Activated CD8-positive, alpha-beta memory T cell treated with anti-CD3 and anti-CD28 coated beads, Interleukin-2, amount 10 ng/mL, durations not matched to agents 7 days and 5 days (primary cell): ENCODE results near the gene SLC4A1AP. TPM values are rescaled to one million over a fixed set of nuclear protein-coding genes. Genes with fewer than 3 reads are reported as not detected.

ENCODE experiments used
- ATAC-seq: fragments of 150-1000 bp; cut with Tn5 transposase; one replicate; pipeline ENCODE4 v1.10.0; 2021; ENCODE audit warnings: moderate library complexity
- CTCF ChIA-PET: fragments of 350-600 bp; sonication (Branson Sonifier 250); formaldehyde crosslinking; loops from one replicate; lab custom pipeline; 2021; ENCODE audit warnings: antibody characterized with exemption; lab: Charles Lee
- DNase-seq: peaks from one replicate; pipeline ENCODE4 v3.0.0-alpha.2; 2020
- H3K27ac Mint-ChIP-seq: one replicate; pipeline ENCODE4 v1.8.0; 2021; ENCODE audit warnings: mild to moderate bottlenecking, mixed read lengths
- H3K27me3 Mint-ChIP-seq: one replicate; pipeline ENCODE4 v1.8.0; 2021; ENCODE audit warnings: mixed read lengths
- H3K36me3 Mint-ChIP-seq: one replicate; pipeline ENCODE4 v1.8.0; 2021; ENCODE audit warnings: mild to moderate bottlenecking, mixed read lengths
- H3K4me1 Mint-ChIP-seq: one replicate; pipeline ENCODE4 v1.8.0; 2021; ENCODE audit warnings: mixed read lengths
- H3K4me3 Mint-ChIP-seq: one replicate; pipeline ENCODE4 v1.8.0; 2021; ENCODE audit warnings: mild to moderate bottlenecking, moderate library complexity, mixed read lengths
- H3K9me3 Mint-ChIP-seq: one replicate; pipeline ENCODE4 v1.8.0; 2022; ENCODE audit warnings: low read depth, mixed read lengths
- total RNA-seq, 2 experiments: library from RNA; stranded (reverse); gene quantifications; one replicate each; pipeline ENCODE4 v1.2.3, GENCODE V29; 2021

Gene SLC4A1AP
- total RNA-seq, 2 experiments from 2014 or later: 27.8 to 28.2 TPM

GRCh38 chr2:27721335-27721734 is 57.6 kb downstream of the SLC4A1AP start:
- DNase-seq (no peak), ATAC-seq (no peak)
- CTCF ChIA-PET: interaction anchor here (0.5 to 2.3 kb wide), 4 partner anchors 9 to 431 kb away, joined by 3 to 17 read pairs (median 4); no protein-coding TSS in a partner anchor
- no peaks in the 10 kb centered on the region for H3K9me3 Mint-ChIP-seq
- no peak overlapping the region for H3K4me3 Mint-ChIP-seq
- peaks cover 15% of the 10 kb centered on the region for H3K27me3 Mint-ChIP-seq
- no peaks in the 10 kb centered on the region for H3K36me3 Mint-ChIP-seq
- no peak overlapping the region for H3K27ac Mint-ChIP-seq
- peaks cover 37% of the 10 kb centered on the region for H3K4me1 Mint-ChIP-seq

- ATAC-seq (no peak), DNase-seq (no peak)
- Mint-ChIP-seq H3K36me3 (no peaks in the 10 kb centered on the region), H3K27me3 (peaks cover 9% of the 10 kb centered on the region), H3K4me1 (peaks cover 30% of the 10 kb centered on the region), H3K9me3 (no peaks in the 10 kb centered on the region), H3K4me3 (no peak overlapping the region), H3K27ac (no peak overlapping the region)
- CTCF ChIA-PET: interaction anchor here (0.6 to 2.3 kb wide), 7 partner anchors 9 to 709 kb away, joined by 3 to 17 read pairs (median 12); no protein-coding TSS in a partner anchor
Observed at GRCh38 chr2:27721884-27722485, 58.3 kb downstream of the SLC4A1AP start.

- H3K4me3 Mint-ChIP-seq: no peak overlapping the region
- H3K4me1 Mint-ChIP-seq: peaks cover 28% of the 10 kb centered on the region
- H3K9me3 Mint-ChIP-seq: no peaks in the 10 kb centered on the region
- DNase-seq: no peak
- no peaks in the 10 kb centered on the region for H3K27me3 Mint-ChIP-seq
- H3K27ac Mint-ChIP-seq: no peak overlapping the region
- CTCF ChIA-PET: interaction anchor here (0.7 to 2.3 kb wide), 17 partner anchors 9 to 730 kb away, joined by 3 to 17 read pairs (median 4); no protein-coding TSS in a partner anchor
- no peaks in the 10 kb centered on the region for H3K36me3 Mint-ChIP-seq
- ATAC-seq: no peak
Observed at GRCh38 chr2:27723372-27724144, 59.9 kb downstream of the SLC4A1AP start.

GRCh38 chr2:27724191-27724590 is 60.5 kb downstream of the SLC4A1AP start:
- Mint-ChIP-seq H3K4me1 (peaks cover 28% of the 10 kb centered on the region), H3K9me3 (no peaks in the 10 kb centered on the region), H3K36me3 (no peaks in the 10 kb centered on the region), H3K27ac (no peak overlapping the region), H3K4me3 (no peak overlapping the region), H3K27me3 (no peaks in the 10 kb centered on the region)
- ATAC-seq (no peak), DNase-seq (no peak)
- CTCF ChIA-PET: interaction anchor here (1.1 to 2.3 kb wide), 7 partner anchors 8 to 728 kb away, joined by 3 to 14 read pairs (median 5); no protein-coding TSS in a partner anchor

- Mint-ChIP-seq H3K27me3 (no peaks in the 10 kb centered on the region), H3K36me3 (no peaks in the 10 kb centered on the region), H3K9me3 (no peaks in the 10 kb centered on the region), H3K4me3 (no peak overlapping the region), H3K27ac (no peak overlapping the region), H3K4me1 (peaks cover 20% of the 10 kb centered on the region)
- DNase-seq (no peak), ATAC-seq (no peak)
- CTCF ChIA-PET: interaction anchor here (1.6 kb wide), 1 partner anchor 728 kb away, joined by 5 read pairs; no protein-coding TSS in a partner anchor
Observed at GRCh38 chr2:27724905-27725701, 61.4 kb downstream of the SLC4A1AP start.

- no peaks in the 10 kb centered on the region for H3K9me3 Mint-ChIP-seq
- no peaks in the 10 kb centered on the region for H3K27me3 Mint-ChIP-seq
- H3K4me3 Mint-ChIP-seq: no peak overlapping the region
- no peaks in the 10 kb centered on the region for H3K36me3 Mint-ChIP-seq
- ATAC-seq: no peak
- DNase-seq: no peak
- peaks cover 3% of the 10 kb centered on the region for H3K4me1 Mint-ChIP-seq
- no peak overlapping the region for H3K27ac Mint-ChIP-seq
- CTCF ChIA-PET: no interaction called here
Observed at GRCh38 chr2:27727257-27727656, 63.6 kb downstream of the SLC4A1AP start.

GRCh38 chr2:27728081-27728858 is 64.6 kb downstream of the SLC4A1AP start:
- no peaks in the 10 kb centered on the region for H3K9me3 Mint-ChIP-seq
- H3K27me3 Mint-ChIP-seq: no peaks in the 10 kb centered on the region
- H3K4me1 Mint-ChIP-seq: no peaks in the 10 kb centered on the region
- H3K4me3 Mint-ChIP-seq: no peak overlapping the region
- H3K36me3 Mint-ChIP-seq: no peaks in the 10 kb centered on the region
- ATAC-seq (no peak), DNase-seq (no peak)
- H3K27ac Mint-ChIP-seq: no peak overlapping the region
- CTCF ChIA-PET: interaction anchor here (1.5 kb wide), 1 partner anchor 25 kb away, joined by 3 read pairs; no protein-coding TSS in a partner anchor

- Mint-ChIP-seq H3K27ac (no peak overlapping the region), H3K27me3 (no peaks in the 10 kb centered on the region), H3K4me1 (no peaks in the 10 kb centered on the region), H3K36me3 (peaks cover under 1% of the 10 kb centered on the region), H3K4me3 (no peak overlapping the region), H3K9me3 (no peaks in the 10 kb centered on the region)
- no peak for ATAC-seq
- CTCF ChIA-PET: interaction anchor here (1.5 kb wide), 2 partner anchors 9 to 26 kb away, joined by 3 to 4 read pairs; no protein-coding TSS in a partner anchor
- no peak for DNase-seq
Observed at GRCh38 chr2:27729198-27729597, 65.5 kb downstream of the SLC4A1AP start.

GRCh38 chr2:27729614-27730013 is 65.9 kb downstream of the SLC4A1AP start:
- Mint-ChIP-seq H3K36me3 (peaks cover 2% of the 10 kb centered on the region), H3K4me1 (no peaks in the 10 kb centered on the region), H3K27ac (no peak overlapping the region), H3K27me3 (no peaks in the 10 kb centered on the region), H3K4me3 (no peak overlapping the region), H3K9me3 (no peaks in the 10 kb centered on the region)
- CTCF ChIA-PET: interaction anchor here (1.5 kb wide), 2 partner anchors 10 to 26 kb away, joined by 3 to 4 read pairs; no protein-coding TSS in a partner anchor
- ATAC-seq (no peak), DNase-seq (no peak)

- ATAC-seq (no peak), DNase-seq (no peak)
- no peak overlapping the region for H3K27ac Mint-ChIP-seq
- peaks cover 4% of the 10 kb centered on the region for H3K4me1 Mint-ChIP-seq
- H3K36me3 Mint-ChIP-seq: peaks cover 2% of the 10 kb centered on the region
- H3K27me3 Mint-ChIP-seq: no peaks in the 10 kb centered on the region
- no peaks in the 10 kb centered on the region for H3K9me3 Mint-ChIP-seq
- H3K4me3 Mint-ChIP-seq: no peak overlapping the region
- CTCF ChIA-PET: interaction anchor here (1.5 kb wide), 1 partner anchor 10 kb away, joined by 4 read pairs; no protein-coding TSS in a partner anchor
Observed at GRCh38 chr2:27730261-27730662, 66.6 kb downstream of the SLC4A1AP start.

- no peaks in the 10 kb centered on the region for H3K9me3 Mint-ChIP-seq
- no peak for DNase-seq
- peaks cover 7% of the 10 kb centered on the region for H3K4me1 Mint-ChIP-seq
- no peak for ATAC-seq
- H3K27me3 Mint-ChIP-seq: no peaks in the 10 kb centered on the region
- H3K36me3 Mint-ChIP-seq: peaks cover 2% of the 10 kb centered on the region
- no peak overlapping the region for H3K4me3 Mint-ChIP-seq
- H3K27ac Mint-ChIP-seq: no peak overlapping the region
- CTCF ChIA-PET: interaction anchor here (0.5 to 2.3 kb wide), 4 partner anchors 8 to 1074 kb away, joined by 3 to 12 read pairs (median 3); no protein-coding TSS in a partner anchor
Observed at GRCh38 chr2:27730980-27731691, 67.4 kb downstream of the SLC4A1AP start.

GRCh38 chr2:27734305-27734704 is 70.6 kb downstream of the SLC4A1AP start:
- ATAC-seq: no peak
- Mint-ChIP-seq H3K27ac (no peak overlapping the region), H3K9me3 (no peaks in the 10 kb centered on the region), H3K36me3 (peaks cover 2% of the 10 kb centered on the region), H3K4me3 (no peak overlapping the region), H3K27me3 (no peaks in the 10 kb centered on the region), H3K4me1 (peaks cover 7% of the 10 kb centered on the region)
- no peak for DNase-seq
- CTCF ChIA-PET: no interaction called here
